ENCODE measurements around the gene ABCA13. TPM values are rescaled to one million over a fixed set of nuclear protein-coding genes. Genes with fewer than 3 reads are reported as not detected.
"Not testable (repeated sequence)": the region's sequence is repeated elsewhere in the genome, so short reads cannot be mapped to it uniquely, and the experiment has no call there.

Gene ABCA13
- total RNA-seq, 1 donor from 2014 or later = not detected

DNA sequence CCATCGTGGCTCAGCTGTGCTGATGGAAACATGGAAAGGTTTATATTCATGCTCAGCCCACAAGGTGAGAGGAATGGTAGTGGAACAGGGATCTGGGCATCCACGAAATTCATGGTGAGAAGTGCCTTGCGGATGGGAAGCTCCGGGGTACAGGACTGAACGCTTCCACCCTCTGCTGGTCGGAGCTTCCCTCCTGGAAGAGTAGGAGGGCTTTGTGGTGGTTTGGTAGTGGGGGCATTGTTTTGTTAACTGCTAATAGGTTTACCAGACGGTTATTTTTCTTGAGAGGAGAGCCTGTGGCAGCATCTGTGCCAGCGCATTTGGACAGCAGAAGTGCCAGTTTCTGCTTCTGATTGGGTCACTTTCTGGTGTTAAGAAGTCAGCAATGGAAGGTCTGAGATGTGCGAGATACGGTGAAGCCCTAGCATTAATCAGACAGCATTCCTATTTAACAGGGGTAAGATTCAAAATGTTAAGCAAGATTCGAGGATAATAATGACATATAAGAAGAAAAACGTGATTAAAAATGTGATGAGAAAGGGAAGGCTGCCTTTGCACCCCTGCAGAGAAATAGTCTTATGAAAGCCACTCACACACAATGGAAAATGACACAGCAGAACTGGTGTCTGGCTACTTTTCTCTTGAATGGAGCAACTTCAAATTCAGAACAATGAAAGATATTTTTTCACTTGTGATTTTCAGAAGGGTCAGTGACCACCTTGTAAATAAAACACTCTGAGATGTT is 17.7 kb downstream of the ABCA13 start:
- H3K79me2 ChIP-seq (ENCODE audit: low read depth) = no peaks in the 10 kb centered on the region
- Mint-ChIP-seq H3K4me3 (no peak overlapping the region), H3K27me3 (ENCODE audit: insufficient read depth, low read depth) (no peaks in the 10 kb centered on the region), H3K36me3 (peaks cover 9% of the 10 kb centered on the region), H3K9me3 (peaks cover 19% of the 10 kb centered on the region), H3K27ac (peak overlapping the region; percentile 36), H3K4me1 (peaks cover 7% of the 10 kb centered on the region)
- TF ChIP-seq CTCF (IDR thresholded peaks at IDR 0.05) = no peak
- TF ChIP-seq EZH2 (IDR thresholded peaks at IDR 0.05) = no peak
- no peak for TF ChIP-seq EZH2phosphoT487 (IDR thresholded peaks at IDR 0.05)
- H3K9me3 ChIP-seq (ENCODE audit: low read depth) = no peaks in the 10 kb centered on the region
- no peaks in the 10 kb centered on the region for H3F3A ChIP-seq (ENCODE audit: low read depth)
- no peak overlapping the region for H3K4me2 ChIP-seq
- H3K36me3 ChIP-seq = no peaks in the 10 kb centered on the region
- no peak overlapping the region for H3K9ac ChIP-seq
- no peak overlapping the region for H2AFZ ChIP-seq (replicated peaks)
- no peaks in the 10 kb centered on the region for H3K27me3 ChIP-seq
- no peak for DNase-seq (ENCODE audit: low spot score)
- H3K27ac ChIP-seq = no peak overlapping the region
- H4K20me1 ChIP-seq (ENCODE audit: low read depth) = no peaks in the 10 kb centered on the region
- no peak overlapping the region for H3K4me3 ChIP-seq
- no peaks in the 10 kb centered on the region for H3K4me1 ChIP-seq

GRCh38 chr7:48192996-48193395 is 21.7 kb downstream of the ABCA13 start:
- Histone ChIP-seq H3K4me2 (no peak overlapping the region), H3K27me3 (no peaks in the 10 kb centered on the region), H2AFZ (replicated peaks) (no peak overlapping the region), H3K9ac (no peak overlapping the region), H4K20me1 (ENCODE audit: low read depth) (no peaks in the 10 kb centered on the region), H3K4me1 (no peaks in the 10 kb centered on the region), H3F3A (ENCODE audit: low read depth) (no peaks in the 10 kb centered on the region), H3K36me3 (no peaks in the 10 kb centered on the region), H3K79me2 (ENCODE audit: low read depth) (no peaks in the 10 kb centered on the region), H3K9me3 (ENCODE audit: low read depth) (no peaks in the 10 kb centered on the region), H3K4me3 (no peak overlapping the region), H3K27ac (no peak overlapping the region)
- Mint-ChIP-seq H3K4me1 (peaks cover 10% of the 10 kb centered on the region), H3K9me3 (peaks cover 8% of the 10 kb centered on the region), H3K36me3 (peaks cover 5% of the 10 kb centered on the region), H3K27ac (no peak overlapping the region), H3K4me3 (no peak overlapping the region), H3K27me3 (ENCODE audit: insufficient read depth, low read depth) (no peaks in the 10 kb centered on the region)
- DNase-seq (ENCODE audit: low spot score) = no peak
- no peak for TF ChIP-seq EZH2phosphoT487 (IDR thresholded peaks at IDR 0.05)
- TF ChIP-seq EZH2 (IDR thresholded peaks at IDR 0.05) = no peak
- no peak for TF ChIP-seq CTCF (IDR thresholded peaks at IDR 0.05)

DNA sequence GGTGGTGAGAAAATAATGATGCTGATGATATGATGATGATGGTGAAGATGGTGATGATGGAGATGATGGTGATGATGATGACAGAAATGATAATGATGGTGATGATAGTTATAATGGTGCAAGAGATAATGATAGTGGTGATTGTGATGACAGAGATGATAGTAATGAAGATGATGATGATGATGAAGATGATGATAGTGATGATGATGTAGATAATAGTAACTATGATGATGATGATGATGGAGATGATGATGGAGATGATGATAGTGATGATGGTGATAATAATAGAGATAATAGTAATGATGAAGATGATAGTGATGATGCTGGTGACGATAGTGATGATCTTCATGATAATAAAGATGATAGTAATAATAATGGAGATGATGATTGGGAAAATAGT is 22.2 kb downstream of the ABCA13 start:
- no peak for DNase-seq (ENCODE audit: low spot score)
- Histone ChIP-seq H3K79me2 (ENCODE audit: low read depth) (no peaks in the 10 kb centered on the region), H3K27ac (no peak overlapping the region), H3K4me3 (no peak overlapping the region), H3K9me3 (ENCODE audit: low read depth) (no peaks in the 10 kb centered on the region), H3K9ac (no peak overlapping the region), H3K36me3 (no peaks in the 10 kb centered on the region), H3K4me1 (no peaks in the 10 kb centered on the region), H2AFZ (replicated peaks) (no peak overlapping the region), H3K27me3 (no peaks in the 10 kb centered on the region), H3F3A (ENCODE audit: low read depth) (no peaks in the 10 kb centered on the region), H3K4me2 (no peak overlapping the region), H4K20me1 (ENCODE audit: low read depth) (no peaks in the 10 kb centered on the region)
- no peaks in the 10 kb centered on the region for H3K27me3 Mint-ChIP-seq (ENCODE audit: insufficient read depth, low read depth)
- no peak overlapping the region for H3K4me3 Mint-ChIP-seq
- no peak overlapping the region for H3K27ac Mint-ChIP-seq
- TF ChIP-seq EZH2 (IDR thresholded peaks at IDR 0.05) (no peak), CTCF (IDR thresholded peaks at IDR 0.05) (no peak), EZH2phosphoT487 (IDR thresholded peaks at IDR 0.05) (no peak)
- H3K9me3 Mint-ChIP-seq = peaks cover 4% of the 10 kb centered on the region
- H3K36me3 Mint-ChIP-seq = peaks cover under 1% of the 10 kb centered on the region
- peaks cover 10% of the 10 kb centered on the region for H3K4me1 Mint-ChIP-seq

- H3K4me1 ChIP-seq; H3K9me3 ChIP-seq (ENCODE audit: low read depth); H2AFZ ChIP-seq (replicated peaks); H3F3A ChIP-seq (ENCODE audit: low read depth); H3K4me3 ChIP-seq; H3K27me3 Mint-ChIP-seq (ENCODE audit: insufficient read depth, low read depth); H3K9ac ChIP-seq; H3K36me3 ChIP-seq; H3K4me2 ChIP-seq; H3K36me3 Mint-ChIP-seq; H4K20me1 ChIP-seq (ENCODE audit: low read depth); H3K27ac ChIP-seq; H3K79me2 ChIP-seq (ENCODE audit: low read depth); H3K27me3 ChIP-seq: not testable (repeated sequence)
- peak; percentile 57 for DNase-seq (ENCODE audit: low spot score)
- H3K27ac Mint-ChIP-seq = peak overlapping the region; percentile 98
- H3K4me1 Mint-ChIP-seq = peaks cover 28% of the 10 kb centered on the region
- H3K4me3 Mint-ChIP-seq = peak overlapping the region; percentile 60
- peaks cover 32% of the 10 kb centered on the region for H3K9me3 Mint-ChIP-seq
Observed at GRCh38 chr7:48200946-48201589, 29.8 kb downstream of the ABCA13 start.

DNA sequence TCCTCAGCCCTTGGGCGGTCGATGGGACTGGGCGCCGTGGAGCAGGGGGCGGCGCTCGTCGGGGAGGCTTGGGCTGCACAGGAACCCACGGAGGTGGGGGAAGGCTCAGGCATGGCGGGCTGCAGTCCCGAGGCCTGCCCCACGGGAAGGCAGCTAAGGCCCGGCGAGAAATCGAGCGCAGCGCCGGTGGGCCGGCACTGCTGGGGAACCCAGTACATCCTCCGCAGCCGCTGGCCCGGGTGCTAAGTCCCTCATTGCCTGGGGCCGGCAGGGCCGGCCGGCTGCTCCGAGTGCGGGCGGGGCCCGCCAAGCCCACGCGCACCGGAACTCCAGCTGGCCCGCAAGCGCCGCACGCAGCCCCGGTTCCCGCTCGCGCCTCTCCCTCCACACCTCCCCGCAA is 31.7 kb downstream of the ABCA13 start:
- not testable (repeated sequence) for H3K9me3 ChIP-seq (ENCODE audit: low read depth); H3K36me3 ChIP-seq; H3K4me1 ChIP-seq; DNase-seq (ENCODE audit: low spot score); H3K4me3 ChIP-seq; H3K27me3 Mint-ChIP-seq (ENCODE audit: insufficient read depth, low read depth); H4K20me1 ChIP-seq (ENCODE audit: low read depth); H3K9ac ChIP-seq; H3K4me2 ChIP-seq; H3K4me3 Mint-ChIP-seq; H3K27me3 ChIP-seq; H2AFZ ChIP-seq (replicated peaks); H3F3A ChIP-seq (ENCODE audit: low read depth); H3K36me3 Mint-ChIP-seq; H3K27ac Mint-ChIP-seq; H3K79me2 ChIP-seq (ENCODE audit: low read depth); H3K27ac ChIP-seq
- peaks cover 23% of the 10 kb centered on the region for H3K4me1 Mint-ChIP-seq
- peaks cover 34% of the 10 kb centered on the region for H3K9me3 Mint-ChIP-seq

All from neural progenitor cell (in vitro differentiated cells).